Parathyroid adenoma (tissue), 2 donors: ENCODE results near the gene GORASP1.

Experiments used
- H2AFZ ChIP-seq: fragments of 300-600 bp; sonication (generic); one replicate; pipeline ENCODE4 v1.7.0; 2017; ENCODE audit warnings: antibody characterized with exemption, mild to moderate bottlenecking
- H3K27ac ChIP-seq: fragments of 300-600 bp; sonication (generic); one replicate; pipeline ENCODE4 v1.7.0; 2017
- H3K27me3 ChIP-seq: fragments of 300-600 bp; sonication (generic); one replicate; pipeline ENCODE4 v1.7.0; 2017; ENCODE audit warnings: low read length; ENCODE audit not compliant: control insufficient read depth, insufficient read depth
- H3K36me3 ChIP-seq: fragments of 300-600 bp; sonication (generic); one replicate; pipeline ENCODE4 v1.7.0; 2017; ENCODE audit warnings: low read length; ENCODE audit not compliant: control insufficient read depth, insufficient read depth
- H3K4me1 ChIP-seq: fragments of 300-600 bp; sonication (generic); one replicate; pipeline ENCODE4 v1.7.0; 2017; ENCODE audit warnings: control low read depth
- H3K4me2 ChIP-seq: fragments of 300-600 bp; sonication (generic); one replicate; pipeline ENCODE4 v1.7.0; 2017; ENCODE audit warnings: low read length
- H3K4me3 ChIP-seq: fragments of 300-600 bp; sonication (generic); one replicate; pipeline ENCODE4 v1.7.0; 2017; ENCODE audit warnings: low read depth, low read length
- H3K79me2 ChIP-seq: fragments of 300-600 bp; sonication (generic); one replicate; pipeline ENCODE4 v1.7.0; 2017; ENCODE audit warnings: control low read depth
- H3K9ac ChIP-seq: fragments of 300-600 bp; sonication (generic); one replicate; pipeline ENCODE4 v1.7.0; 2017; ENCODE audit warnings: mild to moderate bottlenecking
- H3K9me3 ChIP-seq: fragments of 300-600 bp; sonication (generic); one replicate; pipeline ENCODE4 v1.7.0; 2017; ENCODE audit warnings: low read length; ENCODE audit not compliant: control insufficient read depth
- CTCF ChIP-seq: fragments of 300-600 bp; sonication (generic); IDR thresholded peaks from one replicate; pipeline ENCODE4 v1.7.0; 2017; ENCODE audit warnings: antibody characterized with exemption, mild to moderate bottlenecking
- donor health status: primary hyperparathyroidism.

GORASP1 gene

GRCh38 chr3:39104961-39105686 is 2.3 kb downstream of the GORASP1 start:
- Histone ChIP-seq H3K9me3 (no peaks in the 10 kb centered on the region), H2AFZ (no peak overlapping the region), H3K4me2 (no peak overlapping the region), H3K79me2 (peaks cover 19% of the 10 kb centered on the region), H3K4me3 (no peak overlapping the region), H3K27ac (no peak overlapping the region), H3K4me1 (peaks cover 4% of the 10 kb centered on the region), H3K9ac (no peak overlapping the region), H3K36me3 (no peaks in the 10 kb centered on the region), H3K27me3 (no peaks in the 10 kb centered on the region)
- no peak for TF ChIP-seq CTCF

- no peaks in the 10 kb centered on the region for H3K36me3 ChIP-seq
- H3K4me2 ChIP-seq, result no peak overlapping the region
- no peak overlapping the region for H3K4me3 ChIP-seq
- no peak overlapping the region for H3K9ac ChIP-seq
- peaks cover 19% of the 10 kb centered on the region for H3K79me2 ChIP-seq
- no peak overlapping the region for H2AFZ ChIP-seq
- no peaks in the 10 kb centered on the region for H3K27me3 ChIP-seq
- no peaks in the 10 kb centered on the region for H3K9me3 ChIP-seq
- H3K4me1 ChIP-seq, result peaks cover 4% of the 10 kb centered on the region
- TF ChIP-seq CTCF, result no peak
- H3K27ac ChIP-seq, result no peak overlapping the region
These were observed 3.5 kb downstream of the GORASP1 start for GRCh38 chr3:39103791-39104552.

GRCh38 chr3:39103324-39103693 is 4.1 kb downstream of the GORASP1 start:
- TF ChIP-seq CTCF, result no peak
- Histone ChIP-seq H3K4me2 (no peak overlapping the region), H3K27ac (no peak overlapping the region), H3K4me3 (no peak overlapping the region), H3K9me3 (no peaks in the 10 kb centered on the region), H3K36me3 (no peaks in the 10 kb centered on the region), H3K4me1 (peaks cover 4% of the 10 kb centered on the region), H3K79me2 (peaks cover 19% of the 10 kb centered on the region), H3K27me3 (no peaks in the 10 kb centered on the region), H3K9ac (no peak overlapping the region), H2AFZ (no peak overlapping the region)

DNA sequence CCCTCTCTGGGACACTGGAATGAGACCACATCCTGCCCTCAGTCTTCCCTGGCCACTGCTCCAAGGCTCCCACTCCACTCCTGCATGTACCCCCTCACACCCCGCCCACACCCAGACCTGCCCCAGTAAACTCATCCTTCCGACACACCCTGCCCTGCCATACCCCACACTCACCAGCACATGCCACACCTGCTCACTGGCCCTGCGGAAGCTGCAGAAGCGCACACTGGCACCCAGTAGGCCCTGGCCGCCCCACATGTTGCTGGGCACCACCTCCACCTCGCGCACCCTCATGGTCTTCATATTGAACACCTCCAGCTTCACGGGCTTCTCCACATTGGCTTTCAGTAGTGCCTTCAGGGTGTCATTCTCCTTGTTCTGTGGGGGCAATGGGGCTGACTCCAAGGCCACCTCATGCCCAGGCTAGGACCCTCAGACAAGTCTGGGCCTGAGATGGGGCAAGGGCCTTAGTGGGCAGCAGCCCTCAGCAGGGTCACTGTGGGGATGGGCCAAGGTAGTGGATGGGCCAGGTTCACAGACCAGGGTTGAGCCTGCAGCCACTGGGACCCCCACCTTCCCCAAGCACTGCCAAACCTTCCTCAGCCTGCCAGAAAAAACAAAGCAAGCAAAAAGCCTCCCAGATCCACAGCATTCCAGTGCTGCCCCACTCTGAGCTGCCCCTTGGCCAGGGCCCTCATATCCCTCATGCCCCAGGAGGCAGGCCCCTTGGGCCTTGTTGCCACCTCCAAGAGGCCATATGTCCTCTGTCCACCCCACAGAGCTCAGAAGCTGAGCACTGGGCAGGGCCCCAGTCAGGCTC is 4.7 kb downstream of the GORASP1 start:
- peaks cover 4% of the 10 kb centered on the region for H3K4me1 ChIP-seq
- H3K27me3 ChIP-seq, result no peaks in the 10 kb centered on the region
- H3K36me3 ChIP-seq, result no peaks in the 10 kb centered on the region
- H3K79me2 ChIP-seq, result peaks cover 19% of the 10 kb centered on the region
- no peak overlapping the region for H3K4me3 ChIP-seq
- no peak for TF ChIP-seq CTCF
- no peak overlapping the region for H3K4me2 ChIP-seq
- H3K9me3 ChIP-seq, result no peaks in the 10 kb centered on the region
- no peak overlapping the region for H2AFZ ChIP-seq
- no peak overlapping the region for H3K9ac ChIP-seq
- no peak overlapping the region for H3K27ac ChIP-seq
